GM23248 (cell line): ENCODE results near the gene PHLPP1.

Experiments
- EZH2 ChIP-seq: fragments of 200-600 bp; sonication (generic); IDR thresholded peaks from 2 replicates; pipeline ENCODE4 v1.6.1; 2018; ENCODE audit warnings: antibody characterized with exemption, mild to moderate bottlenecking; ENCODE audit not compliant: insufficient read depth, poor library complexity, severe bottlenecking
- EZH2phosphoT487 ChIP-seq: fragments of 200-600 bp; sonication (generic); IDR thresholded peaks from 2 replicates; pipeline ENCODE4 v1.6.1; 2018; ENCODE audit warnings: antibody characterized with exemption, moderate library complexity, mild to moderate bottlenecking, low read depth; ENCODE audit not compliant: insufficient read depth

- TF ChIP-seq EZH2phosphoT487 = no peak
- TF ChIP-seq EZH2 = no peak
These were observed 60.8 kb downstream of the PHLPP1 start for GRCh38 chr18:62776024-62776570.
